Effector memory CD8-positive, alpha-beta T cell (primary cell): Measurements from ENCODE around the gene NALCN.

Experiments used
- ATAC-seq: fragments of 150-1000 bp; cut with Tn5 transposase; replicated peaks from 2 replicates; pipeline ENCODE4 v1.10.0; 2021; ENCODE audit warnings: mild to moderate bottlenecking, moderate library complexity
- DNase-seq, 3 experiments: peaks; one replicate each; pipeline ENCODE4 v3.0.0; 2021
- H3K27ac Mint-ChIP-seq, 2 donors: one replicate each; pipeline ENCODE4 v1.8.0; 2022; ENCODE audit warnings: mild to moderate bottlenecking in 2 of 2, mixed read lengths in 2 of 2, moderate library complexity in 2 of 2
- H3K27me3 Mint-ChIP-seq, 2 donors: one replicate each; pipeline ENCODE4 v1.8.0; 2022; ENCODE audit warnings: mixed read lengths in 2 of 2
- H3K36me3 Mint-ChIP-seq: one replicate; pipeline ENCODE4 v1.8.0; 2022; ENCODE audit warnings: mild to moderate bottlenecking, moderate library complexity, mixed read lengths; ENCODE audit not compliant: insufficient read depth
- H3K4me1 Mint-ChIP-seq, 2 donors: one replicate each; pipeline ENCODE4 v1.8.0; 2022; ENCODE audit warnings: low read depth in 2 of 2, mixed read lengths in 2 of 2
- H3K4me3 Mint-ChIP-seq, 2 donors: one replicate each; pipeline ENCODE4 v1.8.0; 2022; ENCODE audit warnings: mild to moderate bottlenecking in 2 of 2, mixed read lengths in 2 of 2, moderate library complexity in 2 of 2
- H3K9me3 Mint-ChIP-seq, 2 donors: one replicate each; pipeline ENCODE4 v1.8.0; 2022; ENCODE audit warnings: mixed read lengths in 2 of 2

Gene NALCN

DNA sequence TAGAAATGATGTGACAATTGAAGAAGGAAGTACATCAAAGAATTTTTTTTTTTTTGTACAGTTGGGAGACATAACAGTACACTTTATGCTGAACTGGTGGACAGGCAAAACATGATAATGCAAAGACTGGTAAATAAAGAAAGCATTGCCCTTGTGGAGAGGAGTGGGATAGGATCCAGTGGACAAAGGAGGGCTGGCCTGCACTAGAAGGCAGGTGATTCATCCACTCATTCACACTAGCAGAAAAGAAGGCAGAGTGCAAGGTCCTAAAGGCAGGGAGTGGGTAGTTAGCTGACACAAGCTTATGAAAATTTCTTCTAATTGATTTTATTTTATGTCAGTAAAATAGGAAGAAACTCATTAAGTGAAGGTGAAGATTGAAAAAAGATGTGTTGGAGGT lies 17.6 kb upstream of the NALCN start:
- no peaks in the 10 kb centered on the region for H3K4me1 Mint-ChIP-seq
- DNase-seq (no peak), ATAC-seq (no peak)
- no peak overlapping the region for H3K4me3 Mint-ChIP-seq
- peaks cover 0 to 2% of the 10 kb centered on the region in 2 donors for H3K9me3 Mint-ChIP-seq
- peaks cover 9 to 26% of the 10 kb centered on the region in 2 donors for H3K27me3 Mint-ChIP-seq
- no peaks in the 10 kb centered on the region for H3K36me3 Mint-ChIP-seq
- H3K27ac Mint-ChIP-seq = no peak overlapping the region

DNA sequence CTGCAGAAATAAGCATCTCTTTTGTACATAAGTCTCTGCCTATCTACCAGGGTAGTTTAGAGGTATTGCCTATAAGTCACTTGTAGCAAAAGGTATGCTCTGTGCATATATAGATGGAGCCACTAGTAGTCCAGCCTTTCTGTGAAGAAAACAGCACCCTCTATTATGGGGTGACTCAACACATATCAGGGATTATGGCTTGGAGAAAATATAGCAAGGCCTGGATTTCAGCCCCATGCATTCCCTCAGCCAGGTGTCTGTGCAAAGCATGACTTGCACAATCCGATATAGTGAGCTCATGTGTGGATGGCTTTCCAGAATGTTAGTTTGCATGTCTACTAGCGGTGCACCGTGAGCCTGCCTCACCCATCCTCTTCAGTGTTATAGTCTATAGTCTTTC lies 13.4 kb upstream of the NALCN start:
- DNase-seq = no peak
- H3K4me1 Mint-ChIP-seq = no peaks in the 10 kb centered on the region
- no peak for ATAC-seq
- H3K4me3 Mint-ChIP-seq = no peak overlapping the region
- H3K36me3 Mint-ChIP-seq = no peaks in the 10 kb centered on the region
- no peak overlapping the region for H3K27ac Mint-ChIP-seq
- peaks cover 14 to 24% of the 10 kb centered on the region in 2 donors for H3K27me3 Mint-ChIP-seq
- peaks cover 0 to 2% of the 10 kb centered on the region in 2 donors for H3K9me3 Mint-ChIP-seq

DNA sequence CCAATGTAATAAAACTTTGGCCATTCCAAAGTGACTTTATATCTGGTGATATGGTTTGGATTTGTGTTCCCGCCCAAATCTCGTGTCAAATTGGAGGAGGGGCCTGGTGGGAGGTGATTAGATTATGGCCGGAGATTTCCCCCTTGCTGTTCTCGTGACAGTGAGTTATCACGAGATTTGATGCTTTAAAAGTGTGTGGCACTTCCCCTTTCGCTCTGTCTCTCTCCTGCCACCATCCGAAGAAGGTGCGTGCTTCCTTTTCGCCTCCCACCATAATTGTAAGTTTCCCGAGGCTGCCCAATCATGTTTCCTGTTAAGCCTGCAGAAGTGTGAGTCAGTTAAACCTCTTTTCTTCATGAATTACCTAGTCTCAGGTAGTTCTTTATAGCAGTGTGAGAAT lies 9.3 kb upstream of the NALCN start:
- Mint-ChIP-seq H3K27ac (no peak overlapping the region), H3K27me3 (peaks cover 7 to 19% of the 10 kb centered on the region in 2 donors), H3K4me1 (no peaks in the 10 kb centered on the region), H3K36me3 (no peaks in the 10 kb centered on the region), H3K9me3 (no peaks in the 10 kb centered on the region), H3K4me3 (no peak overlapping the region)
- DNase-seq (no peak), ATAC-seq (no peak)

DNA sequence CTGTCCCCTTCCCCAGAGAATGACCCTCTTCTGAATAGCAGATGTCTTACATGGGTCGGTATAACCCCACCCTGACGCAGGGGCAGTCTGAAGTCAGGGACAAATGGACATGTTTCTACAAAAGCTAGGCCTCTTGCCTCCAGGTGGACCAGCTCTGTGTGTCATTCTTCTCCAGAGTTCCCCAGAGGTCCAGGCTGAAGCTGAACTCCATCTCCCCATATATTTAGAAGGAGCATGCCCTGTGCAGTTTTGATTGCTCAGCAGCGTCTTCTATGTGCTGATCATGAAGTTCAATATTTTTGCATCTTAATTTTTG lies 8.8 kb upstream of the NALCN start:
- no peak overlapping the region for H3K4me3 Mint-ChIP-seq
- no peak for ATAC-seq
- no peak for DNase-seq
- H3K27ac Mint-ChIP-seq = no peak overlapping the region
- no peaks in the 10 kb centered on the region for H3K4me1 Mint-ChIP-seq
- peaks cover 7 to 19% of the 10 kb centered on the region in 2 donors for H3K27me3 Mint-ChIP-seq
- H3K36me3 Mint-ChIP-seq = no peaks in the 10 kb centered on the region
- no peaks in the 10 kb centered on the region for H3K9me3 Mint-ChIP-seq

DNA sequence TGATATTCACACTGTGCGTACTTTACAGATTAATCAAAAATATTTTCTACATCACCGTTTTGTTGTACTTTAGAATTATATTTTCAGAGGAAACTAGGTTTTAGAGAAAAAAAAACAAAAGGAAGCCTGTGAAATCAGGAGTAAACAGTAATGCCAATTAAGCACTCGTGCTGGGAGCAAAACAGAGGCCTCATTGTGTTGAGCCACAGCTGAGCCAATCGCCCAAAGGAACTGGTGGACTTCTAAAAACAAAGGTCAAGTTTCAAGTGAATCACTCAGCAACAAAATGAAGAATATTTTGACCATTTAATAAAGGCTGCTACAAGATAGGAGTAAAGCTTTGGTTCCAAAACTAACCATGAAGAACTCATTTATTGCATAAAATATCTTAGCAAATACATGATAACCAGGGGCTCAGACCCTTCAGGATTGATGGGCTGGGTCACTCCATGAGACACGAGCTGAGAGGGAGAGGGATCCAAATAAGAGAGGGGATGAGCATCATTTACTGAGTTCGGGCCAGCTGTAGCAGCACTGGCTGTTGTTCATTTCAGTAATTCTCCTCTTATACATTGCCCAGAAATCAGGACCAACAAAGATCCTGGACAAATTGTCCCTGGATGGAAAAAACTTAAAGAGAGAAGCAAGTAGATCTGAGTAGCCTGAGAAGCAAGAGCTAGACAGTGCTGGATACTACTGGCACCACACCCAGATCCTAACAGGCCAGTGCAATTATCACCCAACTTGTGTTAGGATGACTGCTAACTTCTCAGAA lies 8.3 kb upstream of the NALCN start:
- Mint-ChIP-seq H3K27ac (no peak overlapping the region), H3K27me3 (peaks cover 7 to 21% of the 10 kb centered on the region in 2 donors), H3K4me3 (no peak overlapping the region), H3K9me3 (no peaks in the 10 kb centered on the region), H3K4me1 (no peaks in the 10 kb centered on the region), H3K36me3 (no peaks in the 10 kb centered on the region)
- DNase-seq = no peak
- no peak for ATAC-seq

DNA sequence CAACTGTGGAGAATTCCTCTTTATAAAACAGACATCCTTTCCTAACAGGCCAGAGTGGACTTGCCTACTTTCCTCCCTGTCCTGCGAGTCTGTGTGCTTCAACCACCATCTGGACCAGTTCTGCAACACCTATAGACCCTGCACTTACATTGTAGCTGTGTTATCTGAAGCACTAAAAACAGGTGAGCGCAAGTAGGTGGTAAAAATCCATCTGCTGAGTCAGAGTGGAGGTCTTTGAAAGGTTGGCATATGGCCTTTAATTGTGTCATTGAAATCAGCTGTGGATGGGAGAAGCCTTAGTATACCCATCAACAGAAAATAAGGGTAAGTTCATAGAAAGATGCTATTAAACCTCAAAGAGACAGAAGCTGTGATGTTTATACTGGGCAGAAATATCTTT lies 7.6 kb upstream of the NALCN start:
- Mint-ChIP-seq H3K27ac (no peak overlapping the region), H3K9me3 (no peaks in the 10 kb centered on the region), H3K27me3 (peaks cover 5 to 24% of the 10 kb centered on the region in 2 donors), H3K4me1 (no peaks in the 10 kb centered on the region), H3K4me3 (no peak overlapping the region), H3K36me3 (no peaks in the 10 kb centered on the region)
- DNase-seq (no peak), ATAC-seq (no peak)

DNA sequence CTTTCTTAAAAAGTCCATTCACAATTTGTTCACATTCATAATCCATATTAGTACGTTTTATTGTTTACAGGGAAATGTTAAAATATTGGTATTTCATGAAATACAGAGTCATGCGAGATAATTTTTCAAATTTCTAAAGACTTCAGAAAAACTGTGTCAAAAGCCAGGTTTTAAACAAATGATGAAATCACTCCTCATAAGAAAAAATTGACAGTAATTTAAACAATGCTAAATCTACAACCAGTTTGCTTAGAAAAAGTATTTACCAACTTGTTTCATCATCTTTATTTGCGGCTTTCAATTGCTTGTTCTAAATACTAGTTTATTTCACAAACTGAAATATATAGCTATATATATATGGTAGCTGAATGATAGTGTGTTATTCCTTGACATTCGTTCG lies 1.2 kb upstream of the NALCN start:
- Mint-ChIP-seq H3K9me3 (no peaks in the 10 kb centered on the region), H3K4me3 (no peak overlapping the region), H3K36me3 (no peaks in the 10 kb centered on the region), H3K4me1 (no peaks in the 10 kb centered on the region), H3K27me3 (peaks cover 17 to 53% of the 10 kb centered on the region in 2 donors), H3K27ac (no peak overlapping the region)
- ATAC-seq = no peak
- DNase-seq = no peak

DNA sequence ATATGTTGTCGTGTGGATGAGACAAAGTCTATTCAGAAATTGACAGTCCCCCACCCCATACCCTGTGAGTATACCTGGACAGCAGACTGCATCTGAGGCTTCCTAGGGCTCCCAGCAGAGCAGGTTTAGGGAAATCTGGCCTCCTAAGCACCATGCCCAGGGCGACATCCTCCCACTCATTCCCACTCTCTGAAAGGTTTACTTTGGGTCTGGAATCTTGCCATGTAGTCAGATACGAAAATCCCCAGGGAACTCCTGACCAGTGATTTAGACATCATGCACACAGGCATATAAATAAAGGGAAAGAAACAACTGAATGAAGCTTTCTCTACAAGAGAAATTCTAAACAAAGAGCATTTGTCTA lies 717 bp upstream of the NALCN start:
- Mint-ChIP-seq H3K4me1 (no peaks in the 10 kb centered on the region), H3K27ac (no peak overlapping the region), H3K27me3 (peaks cover 17 to 53% of the 10 kb centered on the region in 2 donors), H3K9me3 (no peaks in the 10 kb centered on the region), H3K4me3 (peak overlapping the region in 1 of 2 donors; percentile 54), H3K36me3 (no peaks in the 10 kb centered on the region)
- ATAC-seq = no peak
- no peak for DNase-seq

DNA sequence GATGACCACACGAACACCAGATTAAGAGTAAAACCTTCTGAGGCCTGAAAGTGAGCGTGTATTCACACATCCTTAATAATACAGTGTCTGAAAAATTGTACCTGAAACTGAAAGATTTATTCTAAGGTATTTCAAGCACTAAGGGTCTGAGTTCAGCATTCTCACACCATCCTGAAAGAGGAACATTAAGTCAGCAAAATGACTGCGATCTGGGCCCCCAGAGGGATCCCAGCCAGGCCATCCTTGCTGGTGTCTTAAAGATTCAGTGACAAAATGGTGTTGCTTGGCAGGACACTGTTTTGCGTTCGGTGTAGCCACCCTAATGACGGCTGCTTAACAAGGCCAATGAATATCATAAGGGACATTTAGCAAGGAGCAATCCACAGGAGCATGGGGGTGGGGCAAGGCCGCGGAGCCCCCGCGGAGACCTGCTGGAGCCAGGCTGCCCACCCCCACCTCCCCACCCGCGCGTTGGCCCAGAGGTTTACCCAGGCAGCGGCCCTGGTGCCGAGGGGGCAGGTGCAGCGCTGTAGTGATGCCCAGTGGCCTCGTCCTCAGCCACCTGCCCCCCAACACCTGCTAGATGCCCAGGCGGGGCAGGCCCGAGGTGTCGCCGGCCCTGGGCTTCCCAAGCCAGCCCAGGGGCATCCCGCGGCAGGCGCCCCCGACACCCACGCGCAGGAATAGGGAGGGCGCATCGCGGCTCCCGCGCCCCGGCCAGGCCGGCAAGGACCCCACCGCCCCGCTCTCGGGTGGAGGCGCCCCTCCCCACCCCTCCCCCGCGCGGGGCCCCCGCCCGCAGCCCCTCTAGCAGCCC lies 742 bp downstream of the NALCN start:
- ATAC-seq = no peak
- H3K9me3 Mint-ChIP-seq = no peaks in the 10 kb centered on the region
- H3K4me3 Mint-ChIP-seq = no peak overlapping the region
- no peaks in the 10 kb centered on the region for H3K36me3 Mint-ChIP-seq
- DNase-seq = no peak
- H3K27me3 Mint-ChIP-seq = peaks cover 22 to 46% of the 10 kb centered on the region in 2 donors
- H3K4me1 Mint-ChIP-seq = no peaks in the 10 kb centered on the region
- H3K27ac Mint-ChIP-seq = no peak overlapping the region

DNA sequence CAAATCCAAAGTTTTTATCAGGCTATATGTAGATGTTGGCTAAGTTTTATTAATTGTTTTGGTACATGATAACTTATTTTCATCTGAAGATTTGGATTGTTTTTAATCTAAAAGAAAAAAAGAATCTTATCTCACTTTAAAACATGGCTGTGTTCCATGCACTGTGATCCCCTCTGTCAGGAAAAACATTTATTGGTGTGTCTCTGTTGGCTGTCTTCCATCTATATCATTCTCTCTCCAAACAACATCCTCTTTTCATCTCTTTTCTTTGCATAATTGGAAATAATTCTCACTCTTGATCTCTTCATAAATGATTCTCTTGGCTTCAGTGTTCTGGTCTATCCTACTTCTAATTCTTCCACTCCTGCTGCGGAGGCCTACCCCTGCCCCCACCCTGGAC lies 4.2 kb downstream of the NALCN start:
- no peak for ATAC-seq
- H3K27me3 Mint-ChIP-seq = peaks cover 19 to 35% of the 10 kb centered on the region in 2 donors
- H3K27ac Mint-ChIP-seq = no peak overlapping the region
- no peak overlapping the region for H3K4me3 Mint-ChIP-seq
- H3K9me3 Mint-ChIP-seq = no peaks in the 10 kb centered on the region
- H3K36me3 Mint-ChIP-seq = no peaks in the 10 kb centered on the region
- H3K4me1 Mint-ChIP-seq = no peaks in the 10 kb centered on the region
- no peak for DNase-seq

DNA sequence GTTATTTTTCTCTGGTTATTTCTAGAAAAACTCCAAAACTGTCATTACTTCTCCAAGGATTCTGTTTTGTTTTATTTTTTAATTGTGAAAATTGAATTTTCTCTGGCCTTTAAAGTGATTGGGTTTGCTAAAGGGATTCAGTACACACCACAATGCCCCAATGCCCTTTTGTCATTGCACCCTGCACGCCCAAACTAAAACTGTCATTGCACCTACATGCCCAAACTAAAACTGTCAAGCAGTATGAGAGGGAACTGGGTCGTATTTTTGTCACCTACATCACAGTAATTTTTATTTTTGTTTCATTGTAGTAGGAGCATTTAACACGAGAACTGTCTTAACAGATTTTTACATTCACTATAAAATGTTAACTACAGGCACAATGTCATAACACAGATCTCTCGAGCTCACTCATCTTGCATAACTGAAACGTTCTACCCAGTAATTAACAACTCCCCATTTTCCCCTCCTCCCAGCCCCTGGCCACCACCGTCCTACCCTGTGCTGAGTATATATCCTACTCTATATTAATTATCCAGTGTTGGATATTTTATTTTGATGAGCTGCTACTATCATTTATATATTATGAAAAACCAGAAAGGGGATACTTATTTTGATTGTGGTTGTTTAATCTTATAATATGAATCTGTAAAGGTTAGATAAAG lies 7.2 kb downstream of the NALCN start:
- peaks cover 18 to 26% of the 10 kb centered on the region in 2 donors for H3K27me3 Mint-ChIP-seq
- no peaks in the 10 kb centered on the region for H3K36me3 Mint-ChIP-seq
- H3K4me3 Mint-ChIP-seq = no peak overlapping the region
- peaks cover 0 to 4% of the 10 kb centered on the region in 2 donors for H3K9me3 Mint-ChIP-seq
- DNase-seq (no peak), ATAC-seq (no peak)
- H3K27ac Mint-ChIP-seq = no peak overlapping the region
- no peaks in the 10 kb centered on the region for H3K4me1 Mint-ChIP-seq

DNA sequence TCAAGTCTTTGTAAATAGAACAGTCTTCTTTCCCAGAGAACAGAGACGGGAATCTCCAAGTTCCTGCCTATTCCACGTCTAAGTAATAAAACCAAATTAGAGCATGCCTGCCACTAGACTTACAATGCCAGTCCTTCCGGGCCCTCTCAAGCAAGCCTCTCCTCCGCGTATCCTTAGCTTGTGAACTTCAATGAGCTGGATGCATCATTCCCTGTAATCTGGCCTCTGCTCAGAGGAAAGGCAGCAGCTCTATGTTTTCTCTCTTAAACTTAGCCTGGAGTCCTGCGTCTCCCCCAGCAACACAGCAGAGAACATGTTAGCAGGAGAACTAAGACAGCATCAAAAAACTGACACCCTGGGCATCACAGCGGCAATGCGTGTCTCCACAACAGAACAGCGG lies 8.2 kb downstream of the NALCN start:
- Mint-ChIP-seq H3K9me3 (peaks cover 0 to 4% of the 10 kb centered on the region in 2 donors), H3K36me3 (no peaks in the 10 kb centered on the region), H3K4me1 (no peaks in the 10 kb centered on the region), H3K27me3 (peaks cover 18 to 22% of the 10 kb centered on the region in 2 donors), H3K4me3 (no peak overlapping the region), H3K27ac (no peak overlapping the region)
- DNase-seq (no peak), ATAC-seq (no peak)

DNA sequence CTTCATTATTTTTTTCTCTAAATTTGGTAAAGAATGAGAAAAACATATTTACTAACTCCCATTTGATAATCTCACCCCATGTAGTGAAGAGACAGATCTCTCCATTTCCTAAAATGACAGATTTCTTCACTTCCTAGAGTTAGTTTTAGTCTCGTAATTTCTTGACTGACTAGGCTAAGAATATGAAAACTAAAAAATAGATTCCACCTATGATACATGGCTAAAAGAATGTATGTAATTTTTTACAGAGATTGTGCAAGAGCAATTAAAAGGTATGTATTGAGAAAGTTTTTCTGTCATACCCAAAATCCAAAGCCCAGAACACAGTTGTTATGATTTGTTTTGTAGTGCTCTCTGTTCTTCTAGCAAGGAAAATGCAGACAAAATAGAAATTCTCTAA lies 9.5 kb downstream of the NALCN start:
- ATAC-seq (no peak), DNase-seq (no peak)
- Mint-ChIP-seq H3K27ac (no peak overlapping the region), H3K27me3 (peaks cover 18 to 22% of the 10 kb centered on the region in 2 donors), H3K9me3 (peaks cover 0 to 4% of the 10 kb centered on the region in 2 donors), H3K36me3 (no peaks in the 10 kb centered on the region), H3K4me3 (no peak overlapping the region), H3K4me1 (no peaks in the 10 kb centered on the region)

DNA sequence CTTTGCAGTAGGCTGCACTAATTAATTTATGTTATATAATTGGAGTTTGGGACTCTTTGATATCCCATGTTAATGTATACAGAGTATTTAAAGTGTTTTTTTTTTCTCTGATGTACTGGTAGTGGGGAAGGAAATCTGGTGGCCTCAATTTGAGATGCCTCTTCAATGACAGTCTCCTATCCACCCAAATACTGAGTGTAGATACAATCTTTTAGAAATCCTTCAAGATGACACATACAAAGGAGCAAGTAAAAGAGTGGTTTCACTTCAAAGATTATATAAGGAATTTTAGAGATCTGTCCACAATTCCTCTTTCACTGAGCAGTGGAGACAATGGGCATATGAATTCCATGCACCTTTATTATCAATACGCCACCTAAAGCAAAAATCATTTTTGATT lies 15.1 kb downstream of the NALCN start:
- Mint-ChIP-seq H3K4me3 (no peak overlapping the region), H3K4me1 (no peaks in the 10 kb centered on the region), H3K9me3 (peaks cover 0 to 4% of the 10 kb centered on the region in 2 donors), H3K27me3 (peaks cover 6 to 11% of the 10 kb centered on the region in 2 donors), H3K27ac (no peak overlapping the region), H3K36me3 (no peaks in the 10 kb centered on the region)
- ATAC-seq (no peak), DNase-seq (no peak)
